OCI-LY7 (cell line): ENCODE measurements around the gene MYRIP.

Source experiments
- CTCF ChIP-seq: fragments of 200-600 bp; sonication (generic); conservative IDR thresholded peaks from 2 replicates; pipeline ENCODE4 v1.5.1; 2014; ENCODE audit warnings: mild to moderate bottlenecking, antibody characterized with exemption, low read length, moderate library complexity, mixed read lengths
- EZH2phosphoT487 ChIP-seq: fragments of 200-600 bp; sonication (generic); IDR thresholded peaks from 2 replicates; pipeline ENCODE4 v1.6.1; 2018; ENCODE audit warnings: low read depth, borderline replicate concordance, mild to moderate bottlenecking, mixed run types, antibody characterized with exemption, low read length, moderate library complexity, mixed read lengths

- no peak for TF ChIP-seq CTCF
- TF ChIP-seq EZH2phosphoT487, result no peak
Measured at GRCh38 chr3:40200692-40201316, 391.4 kb downstream of the MYRIP start.
